Lower leg skin (tissue), 3 donors: ENCODE measurements around the gene KRI1.

Source experiments
- POLR2A ChIP-seq, 2 donors: fragments of 450-650 bp; IDR thresholded peaks; one replicate each; pipeline ENCODE4 v1.6.1; 2016 to 2017; ENCODE audit warnings: antibody characterized with exemption in 2 of 2, mild to moderate bottlenecking in 1 of 2, moderate library complexity in 1 of 2
- TF ChIP-seq, protein P1 (sequence below), 3 donors: fragments of 450-650 bp; IDR thresholded peaks; one replicate each; pipeline ENCODE4 v1.5.1; 2016; ENCODE audit warnings: antibody characterized with exemption in 3 of 3, mild to moderate bottlenecking in 3 of 3, moderate library complexity in 2 of 3

DNA sequence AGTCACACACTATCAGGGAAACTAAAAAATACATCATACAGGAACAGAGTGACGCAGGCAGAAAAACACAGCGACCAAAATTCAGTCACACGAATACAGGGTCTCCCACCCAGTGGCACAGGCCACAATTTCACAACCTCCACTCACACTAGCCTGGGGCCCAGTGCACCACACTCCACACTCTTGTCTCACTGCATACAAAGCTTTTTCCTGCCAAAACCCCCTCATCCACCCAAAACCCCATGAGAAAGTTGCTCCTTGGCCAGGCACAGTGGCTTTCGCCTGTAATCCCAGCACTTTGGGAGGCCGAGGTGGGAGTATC is 49.8 kb downstream of the KRI1 start:
- TF ChIP-seq, protein P1, sequence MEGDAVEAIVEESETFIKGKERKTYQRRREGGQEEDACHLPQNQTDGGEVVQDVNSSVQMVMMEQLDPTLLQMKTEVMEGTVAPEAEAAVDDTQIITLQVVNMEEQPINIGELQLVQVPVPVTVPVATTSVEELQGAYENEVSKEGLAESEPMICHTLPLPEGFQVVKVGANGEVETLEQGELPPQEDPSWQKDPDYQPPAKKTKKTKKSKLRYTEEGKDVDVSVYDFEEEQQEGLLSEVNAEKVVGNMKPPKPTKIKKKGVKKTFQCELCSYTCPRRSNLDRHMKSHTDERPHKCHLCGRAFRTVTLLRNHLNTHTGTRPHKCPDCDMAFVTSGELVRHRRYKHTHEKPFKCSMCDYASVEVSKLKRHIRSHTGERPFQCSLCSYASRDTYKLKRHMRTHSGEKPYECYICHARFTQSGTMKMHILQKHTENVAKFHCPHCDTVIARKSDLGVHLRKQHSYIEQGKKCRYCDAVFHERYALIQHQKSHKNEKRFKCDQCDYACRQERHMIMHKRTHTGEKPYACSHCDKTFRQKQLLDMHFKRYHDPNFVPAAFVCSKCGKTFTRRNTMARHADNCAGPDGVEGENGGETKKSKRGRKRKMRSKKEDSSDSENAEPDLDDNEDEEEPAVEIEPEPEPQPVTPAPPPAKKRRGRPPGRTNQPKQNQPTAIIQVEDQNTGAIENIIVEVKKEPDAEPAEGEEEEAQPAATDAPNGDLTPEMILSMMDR (IDR thresholded peaks at IDR 0.05), result no peak
- TF ChIP-seq POLR2A (IDR thresholded peaks at IDR 0.05), result no peak
